ENCODE measurements around the gene ATP6AP2. TPM values are rescaled to one million over a fixed set of nuclear protein-coding genes. Genes with fewer than 3 reads are reported as not detected.

ATP6AP2 gene
- total and polyA plus RNA-seq, 9 of the 15 experiments (the other 6 are each of a cell fraction or from before 2014, with no cell fraction given): 23.3 to 131 (median 41.9) TPM

- no peak for TF ChIP-seq BRF1 (IDR thresholded peaks at IDR 0.05; ENCODE audit: borderline replicate concordance, extremely low read depth, insufficient read length)
- no peak for TF ChIP-seq SMC3 (conservative IDR thresholded peaks at IDR 0.05; ENCODE audit: insufficient read depth, low read depth, low read length)
- peak; percentile 94 for TF ChIP-seq ZBTB17 (CRISPR knock-in tag; IDR thresholded peaks at IDR 0.05)
- no peak for TF ChIP-seq ZNF184 (CRISPR knock-in tag; IDR thresholded peaks at IDR 0.05)
- TF ChIP-seq ZNF316 (IDR thresholded peaks at IDR 0.05): no peak
- TF ChIP-seq RB1 (IDR thresholded peaks at IDR 0.05; ENCODE audit: low read depth): no peak
- TF ChIP-seq KAT2B (IDR thresholded peaks at IDR 0.05; ENCODE audit: low read depth, low read length): no peak
- peak; percentile 84 for TF ChIP-seq ZNF24 (IDR thresholded peaks at IDR 0.05)
- TF ChIP-seq CCNT2 (IDR thresholded peaks at IDR 0.05; ENCODE audit: borderline replicate concordance, extremely low read depth, insufficient read length, low read depth, low read length): no peak
- peak; percentile 43; the same call in 1 of the 2 replicates for TF ChIP-seq DEAF1 (CRISPR knock-in tag; IDR thresholded peaks at IDR 0.05)
- TF ChIP-seq DIDO1 (tag; IDR thresholded peaks at IDR 0.05; ENCODE audit: low read depth): peak; percentile 87
- TF ChIP-seq ZBTB33 (CRISPR knock-in tag; IDR thresholded peaks at IDR 0.05): no peak
- TF ChIP-seq CHCHD3 (CRISPR knock-in tag; IDR thresholded peaks at IDR 0.05): no peak
- TF ChIP-seq HDAC6 (IDR thresholded peaks at IDR 0.05; ENCODE audit: low read depth, low read length): no peak
- TF ChIP-seq CTCFL (IDR thresholded peaks at IDR 0.05; ENCODE audit: borderline replicate concordance, insufficient read depth, low read depth, low read length, poor library complexity, severe bottlenecking): no peak
- TF ChIP-seq DPF2 (IDR thresholded peaks at IDR 0.05): no peak
- no peak for TF ChIP-seq CHD4 (IDR thresholded peaks at IDR 0.05; ENCODE audit: insufficient read depth, insufficient replicate concordance, low read depth, low read length, poor library complexity, severe bottlenecking)
- no peak for TF ChIP-seq XRCC5 (IDR thresholded peaks at IDR 0.05; ENCODE audit: low read depth, low read length)
- TF ChIP-seq RUNX1 (IDR thresholded peaks at IDR 0.05; ENCODE audit: low read depth): no peak
- no peak for TF ChIP-seq PML (IDR thresholded peaks at IDR 0.05; ENCODE audit: low read length)
- no peak for TF ChIP-seq ETV5 (CRISPR knock-in tag; IDR thresholded peaks at IDR 0.05; ENCODE audit: low read depth)
- TF ChIP-seq TCFL5 (CRISPR knock-in tag; conservative IDR thresholded peaks at IDR 0.05): peak; percentile 91
- TF ChIP-seq CHD1 (IDR thresholded peaks at IDR 0.05; ENCODE audit: low read length): no peak
- TF ChIP-seq ZNF347 (CRISPR knock-in tag; IDR thresholded peaks at IDR 0.05; ENCODE audit: low read depth): peak; percentile 81; the same call in 1 of the 2 replicates
- no peak for TF ChIP-seq PCBP2 (IDR thresholded peaks at IDR 0.05; ENCODE audit: low read depth, low read length, poor library complexity, severe bottlenecking)
- TF ChIP-seq RFX5 (IDR thresholded peaks at IDR 0.05; ENCODE audit: low read depth, low read length): no peak
These were observed 9.2 kb upstream of the ATP6AP2 start (continued) for GRCh38 chrX:40571600-40571999.
